H1 (cell line): Measurements from ENCODE around the gene SFMBT2. TPM values are rescaled to one million over a fixed set of nuclear protein-coding genes. Genes with fewer than 3 reads are reported as not detected.

Experiments used
- CTCF ChIA-PET: fragments of 300-600 bp; sonication (Branson Sonifier 250); formaldehyde crosslinking; loops from one replicate; lab custom pipeline; 2021; ENCODE audit not compliant: partially characterized antibody; lab: Charles Lee
- POLR2A ChIA-PET: fragments of 300-600 bp; sonication (Branson Sonifier 250); formaldehyde crosslinking; loops from one replicate; lab custom pipeline; 2021; ENCODE audit warnings: inconsistent platforms; ENCODE audit not compliant: partially characterized antibody; lab: Charles Lee
- DNase-seq, 2 experiments: peaks; one replicate each; pipeline versions ENCODE4 v3.0.0 to v3.0.0-alpha.2; 2010 to 2022; ENCODE audit warnings: low spot score in 2 of 2, low read depth in 1 of 2, mixed read lengths in 1 of 2
- FAIRE-seq: peaks from 2 replicates; lab custom pipeline; 2011; peaks lifted over from hg19 to GRCh38; lab: Jason Lieb, UNC
- H2AFZ ChIP-seq: 2 replicates; pipeline ENCODE4 v1.8.1; 2012; ENCODE audit warnings: low read length, inconsistent platforms
- H2AK5ac ChIP-seq: 2 replicates; pipeline ENCODE4 v1.6.1; 2013; ENCODE audit warnings: low read depth, low read length
- H2BK120ac ChIP-seq: replicated peaks from 2 replicates; pipeline ENCODE3; 2013; ENCODE audit warnings: low read depth, low read length, inconsistent platforms
- H2BK12ac ChIP-seq: 2 replicates; pipeline ENCODE4 v1.6.1; 2013; ENCODE audit warnings: low read depth, low read length
- H2BK15ac ChIP-seq: 2 replicates; pipeline ENCODE4 v1.6.1; 2013; ENCODE audit warnings: low read length
- H2BK20ac ChIP-seq: 2 replicates; pipeline ENCODE4 v1.6.1; 2013; ENCODE audit warnings: low read length
- H2BK5ac ChIP-seq: 2 replicates; pipeline ENCODE4 v1.6.1; 2013; ENCODE audit warnings: low read depth, low read length
- H3K14ac ChIP-seq: 2 replicates; pipeline ENCODE4 v1.6.1; 2013; ENCODE audit warnings: inconsistent platforms; ENCODE audit not compliant: insufficient read length
- H3K18ac ChIP-seq: 2 replicates; pipeline ENCODE4 v1.6.1; 2013; ENCODE audit warnings: low read length; ENCODE audit errors: extremely low read depth
- H3K23ac ChIP-seq: 2 replicates; pipeline ENCODE4 v1.6.1; 2013; ENCODE audit warnings: inconsistent platforms; ENCODE audit not compliant: insufficient read length
- H3K23me2 ChIP-seq: 2 replicates; pipeline ENCODE4 v1.6.1; 2013; ENCODE audit warnings: low read depth, low read length
- H3K27ac ChIP-seq: 2 replicates; pipeline ENCODE4 v1.6.1; 2011; ENCODE audit warnings: low read depth, low read length, inconsistent platforms
- H3K27me3 ChIP-seq, 4 experiments: replicated peaks in 1 of 4; 1 replicate in 1 of 4; 2 replicates in 3 of 4; pipeline versions ENCODE4 v1.6.1 to v1.8.1; 2011 to 2013; ENCODE audit warnings: low read length in 3 of 4, mild to moderate bottlenecking in 3 of 4, inconsistent platforms in 2 of 4, mixed read lengths in 2 of 4, moderate library complexity in 1 of 4; ENCODE audit not compliant: control insufficient read depth in 3 of 4, insufficient read depth in 3 of 4; ENCODE audit errors: extremely low read depth in 1 of 4
- H3K36me3 ChIP-seq, 4 experiments: 2 replicates each; pipeline versions ENCODE4 v1.6.1 to v1.8.1; 2011 to 2013; ENCODE audit warnings: mild to moderate bottlenecking in 4 of 4, low read length in 3 of 4, moderate library complexity in 2 of 4, control low read depth in 1 of 4, inconsistent platforms in 1 of 4; ENCODE audit not compliant: insufficient read depth in 4 of 4, control insufficient read depth in 2 of 4
- H3K4ac ChIP-seq: replicated peaks from 2 replicates; pipeline ENCODE3; 2013; ENCODE audit warnings: low read length, low read depth, mixed read lengths, inconsistent platforms; ENCODE audit not compliant: insufficient read length
- H3K4me1 ChIP-seq, 4 experiments: replicated peaks in 1 of 4; 1 replicate in 1 of 4; 2 replicates in 3 of 4; pipeline versions ENCODE4 v1.6.1 to v1.8.1; 2011 to 2013; ENCODE audit warnings: low read length in 3 of 4, inconsistent platforms in 2 of 4, mixed read lengths in 1 of 4; ENCODE audit not compliant: insufficient read depth in 4 of 4, control insufficient read depth in 3 of 4
- H3K4me2 ChIP-seq, 2 experiments: 2 replicates each; pipeline versions ENCODE4 v1.6.1 to v1.8.1; 2011 to 2013; ENCODE audit warnings: low read depth in 2 of 2, low read length in 2 of 2, control low read depth in 1 of 2, inconsistent platforms in 1 of 2, mild to moderate bottlenecking in 1 of 2; ENCODE audit not compliant: insufficient read depth in 1 of 2
- H3K4me3 ChIP-seq, 4 experiments: fragments of 200-600, 300-600 bp in 1 of 4; sonication (generic), shearing (Covaris generic), sonication (Bioruptor Twin) in 1 of 4; 2 replicates each; pipeline versions ENCODE4 v1.5.1 to v1.8.1; 2011 to 2016; ENCODE audit warnings: low read length in 4 of 4, low read depth in 3 of 4, control low read depth in 2 of 4, inconsistent platforms in 2 of 4, mild to moderate bottlenecking in 2 of 4, mixed read lengths in 1 of 4, moderate library complexity in 1 of 4; ENCODE audit not compliant: insufficient read depth in 2 of 4; ENCODE audit errors: extremely low read depth in 1 of 4
- H3K56ac ChIP-seq: replicated peaks from 2 replicates; pipeline ENCODE3; 2013; ENCODE audit warnings: low read depth, mild to moderate bottlenecking, mixed read lengths, low read length, inconsistent platforms; ENCODE audit not compliant: insufficient read length
- H3K79me1 ChIP-seq: 2 replicates; pipeline ENCODE4 v1.6.1; 2013; ENCODE audit warnings: low read depth, low read length, control low read depth
- H3K79me2 ChIP-seq, 2 experiments: 2 replicates each; pipeline versions ENCODE4 v1.6.1 to v1.8.1; 2012 to 2013; ENCODE audit warnings: low read length in 2 of 2, mild to moderate bottlenecking in 2 of 2, inconsistent platforms in 1 of 2; ENCODE audit not compliant: insufficient read depth in 2 of 2, control insufficient read depth in 1 of 2
- H3K9ac ChIP-seq, 4 experiments: replicated peaks in 1 of 4; 1 replicate in 1 of 4; 2 replicates in 3 of 4; pipeline versions ENCODE4 v1.6.1 to v1.8.1; 2011 to 2013; ENCODE audit warnings: low read depth in 3 of 4, low read length in 3 of 4, control low read depth in 2 of 4, mild to moderate bottlenecking in 2 of 4, moderate library complexity in 2 of 4, inconsistent platforms in 1 of 4; ENCODE audit errors: extremely low read depth in 1 of 4
- H3K9me3 ChIP-seq, 2 experiments: 2 replicates each; pipeline versions ENCODE4 v1.6.1 to v1.8.1; 2012 to 2013; ENCODE audit warnings: mild to moderate bottlenecking in 2 of 2, moderate library complexity in 2 of 2, control low read depth in 1 of 2, inconsistent platforms in 1 of 2, low read depth in 1 of 2, low read length in 1 of 2, mixed read lengths in 1 of 2; ENCODE audit not compliant: insufficient read depth in 2 of 2
- H4K20me1 ChIP-seq, 2 experiments: replicated peaks in 1 of 2; 2 replicates each; pipeline versions ENCODE3 to v1.8.1; 2011 to 2013; ENCODE audit warnings: inconsistent platforms in 2 of 2, low read length in 2 of 2, mild to moderate bottlenecking in 1 of 2; ENCODE audit not compliant: insufficient read depth in 2 of 2, control insufficient read depth in 1 of 2
- H4K5ac ChIP-seq: 2 replicates; pipeline ENCODE4 v1.6.1; 2013; ENCODE audit warnings: low read length, low read depth, mixed read lengths, inconsistent platforms; ENCODE audit not compliant: insufficient read length
- H4K8ac ChIP-seq: 2 replicates; pipeline ENCODE4 v1.8.0; 2013; ENCODE audit warnings: mild to moderate bottlenecking, moderate library complexity, low read length, inconsistent platforms; ENCODE audit not compliant: insufficient read depth; ENCODE audit errors: extremely low read depth
- H4K91ac ChIP-seq: replicated peaks from 2 replicates; pipeline ENCODE3; 2013; ENCODE audit warnings: low read length, mixed read lengths, inconsistent platforms; ENCODE audit not compliant: insufficient read length
- CBX5 ChIP-seq: fragments of 300-800, 300-1000 bp; sonication (generic); IDR thresholded peaks from 2 replicates; pipeline ENCODE4 v1.7.1; 2016; ENCODE audit warnings: antibody characterized with exemption, low read length, low read depth
- CBX8 ChIP-seq: fragments of 300-800, 300-1000 bp; sonication (generic); IDR thresholded peaks from 2 replicates; pipeline ENCODE4 v1.7.1; 2016; ENCODE audit warnings: low read depth, low read length, borderline replicate concordance
- MAFK ChIP-seq: IDR thresholded peaks from 2 replicates; pipeline ENCODE4 v1.6.1; 2012; ENCODE audit warnings: low read depth, mild to moderate bottlenecking, improper control_type of control experiment, low read length
- RBBP5 ChIP-seq: IDR thresholded peaks from 2 replicates; pipeline ENCODE4 v1.7.1; 2012; ENCODE audit warnings: low read depth, mild to moderate bottlenecking, inconsistent platforms, low read length, moderate library complexity, borderline replicate concordance
- WGBS, 2 experiments: shearing (Covaris generic) in 1 of 2; methylation state at CpG; one replicate each; pipeline versions ENCODE4 v1.1.6 to v1.1.7; 2013 to 2015; ENCODE audit warnings: low lambda C conversion rate in 2 of 2, mixed read lengths in 2 of 2, inconsistent platforms in 1 of 2, low coverage in 1 of 2, missing lambda C conversion rate in 1 of 2; ENCODE audit not compliant: insufficient replicate concordance in 2 of 2, insufficient coverage in 1 of 2, insufficient read length in 1 of 2; ENCODE audit errors: extremely low coverage in 1 of 2, missing lambda C conversion rate in 1 of 2; 5-methylcytosine and 5-hydroxymethylcytosine counted together
- polyA plus RNA-seq, 7 experiments: library from polyadenylated mRNA; depleted of rRNA in 3 of 7; stranded (reverse) in 5 of 7; unstranded in 2 of 7; fragments of >200 nt in 5 of 7; fragments of 200-250 nt in 2 of 7; gene quantifications; 1 replicate in 5 of 7; 2 replicates in 1 of 7; 4 replicates in 1 of 7; pipeline versions ENCODE4 v1.2.1 to v1.2.3, GENCODE V29; 2011 to 2013; ENCODE audit warnings: missing spikeins in 2 of 7, mixed read lengths in 2 of 7
- total RNA-seq: library from RNA; stranded (reverse); fragmentation: NEBNext Ultra II Directional; extraction: Animal tissue kit (Norgen Biotek cat#: 25700); gene quantifications from 2 replicates; pipeline ENCODE4 v1.2.1, GENCODE V29; 2021

The SFMBT2 gene
- total and polyA plus RNA-seq, 2 of the 8 experiments (the other 6 are each of a cell fraction or from before 2014, with no cell fraction given) = 2.9 to 11.0 TPM

DNA sequence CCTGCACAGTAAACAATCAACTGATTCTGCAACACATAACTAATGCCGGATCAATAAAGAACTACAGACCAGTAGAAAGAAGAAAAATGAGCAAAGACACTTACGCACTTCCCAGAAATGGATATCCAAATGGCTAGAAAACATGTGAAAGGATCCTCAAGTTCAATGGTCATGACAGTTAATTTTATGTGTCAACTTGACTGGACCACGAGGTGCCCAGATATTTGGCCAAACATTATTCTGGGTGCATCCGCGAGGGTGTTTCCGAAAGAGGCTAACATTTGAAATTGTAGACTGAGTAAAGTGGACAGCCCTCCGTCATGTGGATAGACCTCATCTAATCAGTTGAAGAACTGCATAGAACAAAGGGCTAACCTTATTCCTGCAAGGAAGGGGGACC, 102.0 kb downstream of the SFMBT2 start:
- Histone ChIP-seq H2BK12ac (no peak overlapping the region), H3K18ac (no peak overlapping the region)
- FAIRE-seq = no peak

More for the DNA sequence above, 102.0 kb downstream of the SFMBT2 start:
- H3K23me2 ChIP-seq = no peaks in the 10 kb centered on the region
- peaks cover 2 to 14% of the 10 kb centered on the region in 2 experiments; a peak in 1 of 4 replicates for H3K79me2 ChIP-seq
- no peaks in the 10 kb centered on the region for H3K27me3 ChIP-seq
- H4K8ac ChIP-seq = no peak overlapping the region
- no peak overlapping the region for H2BK15ac ChIP-seq
- no peak overlapping the region for H2BK120ac ChIP-seq
- H3K4me2 ChIP-seq = no peak overlapping the region
- no peak overlapping the region for H3K9ac ChIP-seq
- H4K91ac ChIP-seq = no peak overlapping the region
- H3K4me3 ChIP-seq = no peak overlapping the region
- H3K36me3 ChIP-seq = no peaks in the 10 kb centered on the region
- TF ChIP-seq CBX5 = no peak
- TF ChIP-seq CBX8 = no peak
- TF ChIP-seq MAFK = no peak
- TF ChIP-seq RBBP5 = no peak
- H3K23ac ChIP-seq = no peak overlapping the region
- H2BK5ac ChIP-seq = no peak overlapping the region
- H2BK20ac ChIP-seq = no peak overlapping the region
- no peak overlapping the region for H2AK5ac ChIP-seq
- peaks cover 0 to 3% (median 0%) of the 10 kb centered on the region in 4 experiments; a peak in 1 of 7 replicates for H3K4me1 ChIP-seq
- ChIA-PET POLR2A (no interaction called here), CTCF (no interaction called here)
- H3K27ac ChIP-seq = no peak overlapping the region
- H3K14ac ChIP-seq = no peak overlapping the region
- H3K79me1 ChIP-seq = peaks cover 4% of the 10 kb centered on the region; the same call in 1 of the 2 replicates
- H4K20me1 ChIP-seq = no peaks in the 10 kb centered on the region
- no peak overlapping the region for H3K56ac ChIP-seq
- no peak overlapping the region for H4K5ac ChIP-seq
- H3K4ac ChIP-seq = no peak overlapping the region
- no peaks in the 10 kb centered on the region for H3K9me3 ChIP-seq
- no peak overlapping the region for H2AFZ ChIP-seq
- DNase-seq = no peak
- 98% methylated on average over 7 of the region's 7 CpGs; no CpG with 5 or more reads in 1 of the 2 experiments for WGBS, 2 experiments
